Measurements from ENCODE around the gene PUM2.
"Not testable (repeated sequence)": the region's sequence is repeated elsewhere in the genome, so short reads cannot be mapped to it uniquely, and the experiment has no call there.

- TF ChIP-seq CTCF (IDR thresholded peaks at IDR 0.05); ESRRA (CRISPR knock-in tag; IDR thresholded peaks at IDR 0.05; ENCODE audit: borderline replicate concordance); ZNF263 (CRISPR knock-in tag; IDR thresholded peaks at IDR 0.05; ENCODE audit: low read depth); ZNF121 (CRISPR knock-in tag; IDR thresholded peaks at IDR 0.05); ZNF396 (CRISPR knock-in tag; IDR thresholded peaks at IDR 0.05; ENCODE audit: borderline replicate concordance); USF1 (CRISPR knock-in tag; IDR thresholded peaks at IDR 0.05); ZNF423 (CRISPR knock-in tag; IDR thresholded peaks at IDR 0.05); GABPB1 (CRISPR knock-in tag; IDR thresholded peaks at IDR 0.05); RELA (CRISPR knock-in tag; IDR thresholded peaks at IDR 0.05; ENCODE audit: borderline replicate concordance); CREB1 (CRISPR knock-in tag; IDR thresholded peaks at IDR 0.05); MAX (CRISPR knock-in tag; IDR thresholded peaks at IDR 0.05); ERG (CRISPR knock-in tag; IDR thresholded peaks at IDR 0.05); ZNF671 (CRISPR knock-in tag; IDR thresholded peaks at IDR 0.05); NR3C1 (CRISPR knock-in tag; conservative IDR thresholded peaks at IDR 0.05; ENCODE audit: low read depth): not testable (repeated sequence)
These were observed 24.3 kb upstream of the PUM2 start for GRCh38 chr2:20374982-20375381.
